Lower lobe of right lung (tissue), 2 donors: ENCODE data around the gene TCAIM. TPM values are rescaled to one million over a fixed set of nuclear protein-coding genes. Genes with fewer than 3 reads are reported as not detected.
"Not testable (repeated sequence)": the region's sequence is repeated elsewhere in the genome, so short reads cannot be mapped to it uniquely, and the experiment has no call there.

Experiments used
- ATAC-seq, 2 donors: fragments of 200-7000 bp; cut with Tn5 transposase; one replicate each; pipeline ENCODE4 v1.9.1; 2020 to 2022; ENCODE audit warnings: mild to moderate bottlenecking in 2 of 2, moderate library complexity in 2 of 2
- DNase-seq: peaks from one replicate; pipeline ENCODE4 v3.0.0-alpha.2; 2020
- H3K27ac ChIP-seq: fragments of 200-600 bp; one replicate; pipeline ENCODE4 v1.8.0; 2022
- H3K27me3 ChIP-seq: fragments of 200-600 bp; one replicate; pipeline ENCODE4 v1.8.0; 2022; ENCODE audit warnings: low read depth
- H3K36me3 ChIP-seq: fragments of 200-600 bp; one replicate; pipeline ENCODE4 v1.8.0; 2022; ENCODE audit warnings: mild to moderate bottlenecking
- H3K4me1 ChIP-seq: fragments of 200-600 bp; one replicate; pipeline ENCODE4 v1.8.0; 2022
- H3K4me3 ChIP-seq: fragments of 200-600 bp; one replicate; pipeline ENCODE4 v1.8.0; 2022; ENCODE audit warnings: mild to moderate bottlenecking
- H3K9me3 ChIP-seq: fragments of 200-600 bp; one replicate; pipeline ENCODE4 v1.8.0; 2022
- CTCF ChIP-seq: fragments of 200-600 bp; IDR thresholded peaks from one replicate; pipeline ENCODE4 v1.8.0; 2022; ENCODE audit warnings: antibody characterized with exemption, mild to moderate bottlenecking
- intact Hi-C: fragments of 100-400 bp; cut with DNase I; formaldehyde crosslinking; loops from one replicate; pipeline ENCODE4 v1.11.0; 2022
- total RNA-seq: library from RNA; stranded (reverse); fragmentation: NEBNext Ultra II Directional; extraction: Animal tissue kit (Norgen Biotek cat#: 25700); gene quantifications from one replicate; pipeline ENCODE4 v1.2.1, GENCODE V29; 2021
- donor health status: DM: no; HTN: yes; CAD: no; lungs with severe emphysema.

The TCAIM gene
- total RNA-seq, 1 donor from 2014 or later, result 33.5 TPM

DNA sequence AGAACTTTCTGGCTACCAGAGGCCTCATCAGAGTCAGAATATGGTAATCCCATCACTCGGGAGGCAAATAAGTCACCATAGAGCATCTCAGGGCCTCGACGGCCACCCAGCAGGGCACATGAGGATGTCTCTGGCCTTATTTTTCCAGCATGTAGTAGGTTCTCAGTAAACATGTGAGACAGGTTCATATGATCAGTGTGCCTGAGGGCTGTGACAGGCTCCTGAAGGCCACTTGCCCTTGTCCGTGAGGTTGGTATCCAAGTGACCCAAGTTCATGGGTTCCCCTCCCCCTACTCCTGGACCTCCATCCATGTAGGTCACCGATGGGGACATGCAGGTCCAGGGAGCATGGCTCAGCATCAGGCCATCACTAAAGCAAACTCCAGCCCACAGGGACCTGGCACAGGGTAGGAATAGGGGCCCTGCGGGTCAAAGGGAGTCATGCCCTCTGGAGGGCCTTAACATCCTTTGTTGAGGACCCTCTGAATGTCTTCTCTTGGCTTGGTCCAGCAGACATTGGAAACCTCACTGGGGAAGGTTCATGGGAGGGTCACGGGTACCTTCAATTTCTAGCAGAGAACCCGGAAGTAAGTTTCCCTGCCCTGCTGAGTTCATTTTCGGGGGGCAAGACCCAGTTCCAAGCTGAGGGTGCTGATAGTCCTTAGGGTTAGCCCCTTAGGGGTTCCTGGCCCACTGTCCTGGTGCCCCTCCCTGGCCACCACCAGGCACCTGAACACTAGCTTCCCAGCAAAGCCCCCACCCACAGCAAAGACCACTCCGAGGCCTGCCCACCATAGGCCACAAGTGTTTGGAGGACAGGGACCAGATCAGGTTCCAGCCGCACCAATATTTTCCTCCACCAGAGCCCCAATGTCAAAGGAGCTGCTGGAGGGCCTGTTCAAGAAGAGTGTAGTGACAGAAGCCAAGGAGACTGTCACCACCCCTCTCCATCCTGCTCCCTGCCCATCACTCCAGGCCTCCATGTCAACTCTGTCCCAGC, 77.8 kb downstream of the TCAIM start:
- DNase-seq, result no peak
- Histone ChIP-seq H3K9me3 (no peaks in the 10 kb centered on the region), H3K4me3 (no peak overlapping the region), H3K4me1 (no peaks in the 10 kb centered on the region), H3K36me3 (no peaks in the 10 kb centered on the region), H3K27ac (no peak overlapping the region), H3K27me3 (no peaks in the 10 kb centered on the region)
- TF ChIP-seq CTCF, result no peak
- ATAC-seq, result no peak
- intact Hi-C loops, result no loop called here

GRCh38 chr3:44418118-44418517, 79.6 kb downstream of the TCAIM start:
- H3K4me3 ChIP-seq, ATAC-seq, H3K9me3 ChIP-seq, H3K4me1 ChIP-seq, intact Hi-C loops, H3K27ac ChIP-seq, H3K36me3 ChIP-seq, H3K27me3 ChIP-seq, DNase-seq: not testable (repeated sequence)

GRCh38 chr3:44418549-44418948, 80.0 kb downstream of the TCAIM start:
- intact Hi-C loops, result no loop called here
- Histone ChIP-seq H3K4me1 (no peaks in the 10 kb centered on the region), H3K27ac (no peak overlapping the region), H3K4me3 (no peak overlapping the region), H3K9me3 (no peaks in the 10 kb centered on the region), H3K27me3 (no peaks in the 10 kb centered on the region), H3K36me3 (no peaks in the 10 kb centered on the region)
- DNase-seq (no peak), ATAC-seq (no peak)
- peak; percentile 16 for TF ChIP-seq CTCF

DNA sequence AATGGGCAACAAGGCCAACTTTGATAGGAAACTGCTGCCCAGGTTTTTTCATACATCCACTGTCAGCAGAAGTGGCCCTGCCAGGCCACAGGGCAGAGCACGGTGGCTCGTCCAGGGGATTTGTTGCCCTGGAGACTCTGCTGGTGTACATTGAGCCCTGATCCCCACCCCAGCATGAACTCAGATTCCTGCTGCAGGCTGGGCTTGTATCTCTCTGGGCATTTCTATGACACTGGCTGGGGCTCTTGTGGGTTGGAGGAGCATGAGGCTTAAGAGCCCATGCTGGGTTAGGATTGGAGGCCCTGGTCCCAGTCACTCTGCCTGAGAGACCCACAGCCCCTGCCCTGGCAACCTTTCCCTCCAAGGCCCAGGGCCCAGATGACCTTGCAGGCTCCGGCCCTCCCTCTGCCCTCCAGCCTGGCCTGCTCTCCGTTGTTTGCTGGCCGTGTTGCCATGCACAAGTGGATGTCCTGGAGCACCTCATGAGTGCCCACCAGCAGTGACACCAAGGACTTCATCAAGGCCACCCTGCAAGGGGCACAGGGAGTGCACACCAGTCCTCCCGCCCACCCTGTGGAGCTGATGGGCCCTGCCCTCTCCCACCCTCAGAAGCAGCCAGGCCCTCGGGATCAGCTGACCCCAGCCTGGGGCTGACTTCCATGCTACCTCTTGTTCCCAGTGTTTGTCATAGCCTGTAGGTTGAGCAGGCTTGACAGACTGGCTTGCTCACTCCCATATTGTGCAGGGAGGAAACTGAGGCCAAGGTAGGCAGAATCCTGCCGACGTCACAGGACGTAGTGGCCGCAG, 80.8 kb downstream of the TCAIM start:
- no peak for DNase-seq
- Histone ChIP-seq H3K36me3 (no peaks in the 10 kb centered on the region), H3K27me3 (no peaks in the 10 kb centered on the region), H3K4me3 (no peak overlapping the region), H3K27ac (no peak overlapping the region), H3K9me3 (no peaks in the 10 kb centered on the region), H3K4me1 (no peaks in the 10 kb centered on the region)
- ATAC-seq, result no peak
- intact Hi-C loops, result no loop called here
- no peak for TF ChIP-seq CTCF

GRCh38 chr3:44419923-44420650, 81.5 kb downstream of the TCAIM start:
- no peak for TF ChIP-seq CTCF
- Histone ChIP-seq H3K27ac (no peak overlapping the region), H3K27me3 (no peaks in the 10 kb centered on the region), H3K36me3 (no peaks in the 10 kb centered on the region), H3K9me3 (no peaks in the 10 kb centered on the region), H3K4me3 (no peak overlapping the region), H3K4me1 (no peaks in the 10 kb centered on the region)
- ATAC-seq (peak in 1 of 2 donors; percentile 57), DNase-seq (no peak)
- intact Hi-C loops, result no loop called here
